Measurements from ENCODE around the gene DNM1L.

The DNM1L gene

GRCh38 chr12:32679091-32679919, at the start of gene DNM1L:
DNM1L (plus strand) TSS chr12:32679301; CDS start chr12:32679364, 63 bp downstream.
- in situ Hi-C loops (cut with MboI; ENCODE audit: low sequenced_read_pairs) = no loop called here

- in situ Hi-C loops (cut with MboI; ENCODE audit: low sequenced_read_pairs) = no loop called here
Observed at GRCh38 chr12:32641287-32641901, 37.7 kb upstream of the DNM1L start.

- in situ Hi-C loops (cut with MboI; ENCODE audit: low sequenced_read_pairs) = no loop called here
Observed at GRCh38 chr12:32644431-32644830, 34.7 kb upstream of the DNM1L start.

- in situ Hi-C loops (cut with MboI; ENCODE audit: low sequenced_read_pairs) = no loop called here
Observed at GRCh38 chr12:32647275-32647674, 31.8 kb upstream of the DNM1L start.

- in situ Hi-C loops (cut with MboI; ENCODE audit: low sequenced_read_pairs) = no loop called here
Observed at GRCh38 chr12:32650508-32650907, 28.6 kb upstream of the DNM1L start.

GRCh38 chr12:32651151-32651955, 27.7 kb upstream of the DNM1L start:
- in situ Hi-C loops (cut with MboI; ENCODE audit: low sequenced_read_pairs) = no loop called here

- in situ Hi-C loops (cut with MboI; ENCODE audit: low sequenced_read_pairs) = no loop called here
Observed at GRCh38 chr12:32651956-32652210, 27.2 kb upstream of the DNM1L start.

- in situ Hi-C loops (cut with MboI; ENCODE audit: low sequenced_read_pairs) = no loop called here
Observed at GRCh38 chr12:32659908-32660440, 19.1 kb upstream of the DNM1L start.

GRCh38 chr12:32661706-32662105, 17.4 kb upstream of the DNM1L start:
- in situ Hi-C loops (cut with MboI; ENCODE audit: low sequenced_read_pairs) = no loop called here

- in situ Hi-C loops (cut with MboI; ENCODE audit: low sequenced_read_pairs) = no loop called here
Observed at GRCh38 chr12:32662665-32663064, 16.4 kb upstream of the DNM1L start.

- in situ Hi-C loops (cut with MboI; ENCODE audit: low sequenced_read_pairs) = no loop called here
Observed at GRCh38 chr12:32666018-32666417, 13.1 kb upstream of the DNM1L start.

GRCh38 chr12:32669584-32669983, 9.5 kb upstream of the DNM1L start:
- in situ Hi-C loops (cut with MboI; ENCODE audit: low sequenced_read_pairs) = no loop called here

- in situ Hi-C loops (cut with MboI; ENCODE audit: low sequenced_read_pairs) = no loop called here
Observed at GRCh38 chr12:32671930-32672780, 6.9 kb upstream of the DNM1L start.

GRCh38 chr12:32679920-32680237, 778 bp downstream of the DNM1L start:
- in situ Hi-C loops (cut with MboI; ENCODE audit: low sequenced_read_pairs) = no loop called here

- in situ Hi-C loops (cut with MboI; ENCODE audit: low sequenced_read_pairs) = no loop called here
Observed at GRCh38 chr12:32680787-32681186, 1.7 kb downstream of the DNM1L start.

- in situ Hi-C loops (cut with MboI; ENCODE audit: low sequenced_read_pairs) = no loop called here
Observed at GRCh38 chr12:32681272-32681671, 2.2 kb downstream of the DNM1L start.

- in situ Hi-C loops (cut with MboI; ENCODE audit: low sequenced_read_pairs) = no loop called here
Observed at GRCh38 chr12:32686340-32686739, 7.2 kb downstream of the DNM1L start.

- in situ Hi-C loops (cut with MboI; ENCODE audit: low sequenced_read_pairs) = no loop called here
Observed at GRCh38 chr12:32688786-32689185, 9.7 kb downstream of the DNM1L start.

- in situ Hi-C loops (cut with MboI; ENCODE audit: low sequenced_read_pairs) = no loop called here
Observed at GRCh38 chr12:32690927-32691326, 11.8 kb downstream of the DNM1L start.

- in situ Hi-C loops (cut with MboI; ENCODE audit: low sequenced_read_pairs) = no loop called here
Observed at GRCh38 chr12:32692358-32692757, 13.3 kb downstream of the DNM1L start.

- in situ Hi-C loops (cut with MboI; ENCODE audit: low sequenced_read_pairs) = no loop called here
Observed at GRCh38 chr12:32693036-32693435, 13.9 kb downstream of the DNM1L start.
